GF-D8 (cell line): ENCODE measurements around the gene STK10.
"Not testable (repeated sequence)": the region's sequence is repeated elsewhere in the genome, so short reads cannot be mapped to it uniquely, and the experiment has no call there.

Experiments
- DNase-seq: peaks from one replicate; lab custom pipeline; 2025; lab: John Stamatoyannopoulos, UW

Gene STK10

DNA sequence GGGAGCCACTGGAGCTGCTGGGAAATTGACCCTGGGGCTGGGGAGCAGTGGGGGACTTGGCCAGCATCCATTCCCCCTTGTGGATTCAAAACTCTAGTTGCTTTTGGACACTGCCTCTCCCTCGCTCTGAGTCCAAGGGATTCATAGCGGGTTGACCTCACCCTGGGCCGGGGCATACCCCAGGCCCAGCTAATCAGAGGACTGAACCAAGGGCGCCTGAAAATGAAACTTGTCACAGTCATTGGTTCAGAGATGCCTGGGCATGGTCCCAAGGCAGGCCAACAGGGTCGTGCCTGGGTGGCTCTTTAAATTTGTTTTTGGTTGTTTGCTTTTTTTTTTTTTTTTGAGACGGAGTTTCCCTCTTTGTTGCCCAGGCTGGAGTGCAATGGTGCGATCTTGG, 22.6 kb downstream of the STK10 start:
- no peak for DNase-seq

DNA sequence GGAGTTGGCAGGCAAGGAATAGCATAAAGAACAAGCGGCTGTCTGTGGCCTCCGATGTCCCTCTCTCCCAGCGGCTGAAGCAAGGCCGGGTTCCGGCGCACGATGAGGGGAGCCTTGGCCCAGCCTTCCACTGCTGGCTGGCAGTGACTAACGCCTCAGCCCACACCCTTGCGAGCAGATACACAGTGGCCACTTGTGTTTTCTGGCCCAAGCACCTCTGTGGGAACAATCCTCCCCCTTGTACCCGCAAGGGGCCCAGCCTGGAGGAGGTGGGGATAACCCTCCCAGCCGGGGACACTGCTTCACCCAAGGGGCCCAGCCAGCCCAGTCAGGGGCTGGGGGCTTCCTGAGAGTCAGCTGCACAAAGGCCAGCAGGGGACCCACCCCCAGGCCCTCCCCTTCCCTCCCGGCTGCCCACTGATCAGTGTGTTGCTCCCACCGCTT, 23.2 kb downstream of the STK10 start:
- no peak for DNase-seq

DNA sequence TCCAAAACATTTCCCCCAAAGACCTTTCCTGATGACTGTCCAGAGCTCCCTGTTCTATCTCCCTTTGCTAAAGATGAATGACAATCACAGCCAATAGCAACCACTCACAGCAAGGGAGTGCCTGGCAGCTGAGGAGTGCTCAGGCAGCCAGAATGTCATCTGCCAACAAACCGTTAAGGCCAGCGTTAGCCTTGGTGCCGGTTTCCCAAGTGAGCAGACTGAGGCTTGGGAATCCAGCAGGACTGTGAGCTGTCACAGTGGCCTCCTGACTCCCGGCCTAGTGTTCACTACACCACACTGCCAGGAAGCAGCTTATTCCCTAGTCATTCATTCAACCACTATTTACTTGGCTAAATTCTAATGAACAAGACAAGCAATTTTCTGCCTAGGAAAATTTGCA, 24.7 kb downstream of the STK10 start:
- DNase-seq: no peak

DNA sequence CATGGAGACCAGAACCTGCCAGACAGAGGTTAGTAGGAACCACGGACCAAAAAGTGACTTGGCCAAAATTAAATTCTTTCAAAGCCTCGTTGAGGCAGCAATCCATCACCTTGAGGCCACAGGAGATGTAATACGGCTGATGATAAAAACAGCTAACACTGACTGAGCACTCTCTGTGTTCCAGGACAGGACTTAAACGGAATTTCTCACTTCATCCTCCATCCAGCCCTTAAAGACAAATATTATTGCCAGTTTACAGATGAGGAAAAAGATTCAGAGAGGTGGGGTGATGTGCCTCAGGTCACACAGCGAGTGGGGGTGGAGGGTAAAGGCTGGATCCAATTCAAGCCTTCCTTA, 25.1 kb downstream of the STK10 start:
- no peak for DNase-seq

DNA sequence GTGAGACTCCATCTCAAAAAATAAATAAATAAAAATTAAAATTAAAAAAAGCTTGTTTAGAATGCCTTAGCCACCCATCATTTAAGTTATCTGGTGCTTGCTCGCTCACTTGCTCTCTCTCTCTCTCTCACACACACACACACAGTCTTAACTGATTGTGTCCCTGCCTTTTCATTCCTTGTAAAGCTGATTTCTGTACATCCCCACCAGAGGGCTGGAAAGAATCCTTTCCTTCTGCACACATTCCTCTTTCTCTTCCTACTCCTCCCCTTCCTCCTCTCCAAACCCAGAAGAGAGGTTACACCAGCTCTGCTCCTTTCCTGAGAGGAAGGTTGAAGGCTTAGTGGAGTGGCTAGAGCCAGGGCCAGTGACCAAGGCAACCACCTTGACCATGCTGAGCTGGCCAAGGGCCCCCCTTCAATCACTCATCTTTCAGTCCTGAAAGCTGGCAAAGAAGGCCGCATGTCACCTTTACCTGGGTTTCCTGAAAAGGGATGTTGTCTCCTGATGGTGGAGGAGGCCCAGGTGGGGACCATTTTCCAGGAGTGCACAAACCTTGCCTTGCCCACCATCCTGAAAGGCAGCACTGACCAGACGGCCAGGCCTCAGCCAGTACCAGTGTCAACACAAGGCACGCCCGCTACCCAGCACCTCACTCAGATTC, 25.6 kb downstream of the STK10 start:
- no peak for DNase-seq

DNA sequence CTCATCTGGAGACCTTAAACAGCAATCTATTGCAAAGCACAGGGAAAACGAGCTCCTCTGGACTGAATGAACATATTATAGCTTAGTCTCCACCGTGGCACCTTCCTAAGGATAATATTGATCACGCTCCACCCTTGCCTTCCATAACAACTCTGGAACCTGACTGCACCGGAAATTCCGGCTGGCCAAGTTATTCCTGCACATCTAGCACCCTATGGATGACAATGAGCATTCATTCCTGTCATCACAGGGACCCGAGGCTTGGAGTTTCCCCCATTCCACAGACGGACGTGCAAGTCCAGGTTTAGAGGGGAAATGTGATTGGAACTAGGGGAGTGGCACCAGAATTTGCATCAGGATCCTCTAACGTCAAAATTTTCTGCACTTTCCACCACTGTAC, 27.5 kb downstream of the STK10 start:
- DNase-seq: no peak

DNA sequence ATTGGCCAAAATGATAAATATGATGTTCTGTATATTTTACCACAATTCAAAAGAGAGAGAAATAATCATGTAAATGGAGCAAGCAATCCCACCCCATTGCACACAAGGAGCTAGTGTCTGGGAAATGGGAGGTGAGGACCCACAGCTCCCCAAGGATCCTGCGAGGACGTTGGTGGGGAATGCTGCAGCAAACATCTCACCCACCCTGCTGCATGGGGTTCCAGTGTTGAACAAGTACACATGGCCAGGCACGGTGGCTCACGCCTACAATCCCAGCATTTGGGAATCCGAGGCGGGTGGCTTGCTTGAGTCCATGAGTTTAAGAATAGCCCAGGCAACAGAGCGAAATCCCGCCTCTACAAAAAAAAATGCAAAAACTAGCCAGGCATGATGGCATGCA, 29.0 kb downstream of the STK10 start:
- no peak for DNase-seq

DNA sequence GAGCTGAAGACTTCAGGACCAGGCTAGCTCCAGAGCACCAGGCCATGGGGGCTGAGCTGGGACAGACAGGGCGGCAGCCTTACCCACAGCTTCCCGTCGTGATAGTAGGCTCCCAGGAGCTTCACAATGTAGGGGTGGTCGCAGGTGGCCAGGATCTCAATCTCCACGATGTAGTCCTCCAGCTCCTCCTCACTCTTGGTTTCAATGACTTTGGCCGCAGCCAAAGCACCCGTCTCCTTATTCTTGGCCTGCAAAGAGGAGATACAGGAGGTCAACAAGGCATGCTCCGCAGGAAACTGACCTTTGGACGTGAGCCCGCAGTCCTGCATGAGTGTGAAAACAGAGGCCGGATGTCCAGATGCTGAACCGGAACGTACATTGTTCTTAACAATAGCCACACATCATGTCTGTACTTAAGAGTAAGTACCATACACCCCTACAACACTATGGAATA, 31.5 kb downstream of the STK10 start:
- DNase-seq: no peak

DNA sequence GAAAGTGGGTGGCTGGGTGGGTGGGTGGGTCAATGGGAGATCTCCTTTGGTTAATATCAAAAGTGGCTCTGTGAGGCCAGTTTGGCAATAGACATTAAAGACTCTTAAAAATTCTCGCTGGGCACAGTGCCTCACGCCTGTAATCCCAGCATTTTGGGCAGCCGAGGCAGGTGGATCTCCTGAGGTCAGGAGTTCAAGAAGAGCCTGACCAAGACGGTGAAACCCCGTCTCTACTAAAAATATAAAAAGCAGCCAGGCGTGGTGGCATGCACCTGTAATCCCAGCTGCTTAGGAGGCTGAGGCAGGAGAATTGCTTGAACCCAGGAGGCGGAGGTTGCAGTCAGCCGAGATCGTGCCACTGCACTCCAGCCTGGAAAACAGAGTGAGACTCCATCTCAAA, 32.9 kb downstream of the STK10 start:
- DNase-seq: not testable (repeated sequence)

DNA sequence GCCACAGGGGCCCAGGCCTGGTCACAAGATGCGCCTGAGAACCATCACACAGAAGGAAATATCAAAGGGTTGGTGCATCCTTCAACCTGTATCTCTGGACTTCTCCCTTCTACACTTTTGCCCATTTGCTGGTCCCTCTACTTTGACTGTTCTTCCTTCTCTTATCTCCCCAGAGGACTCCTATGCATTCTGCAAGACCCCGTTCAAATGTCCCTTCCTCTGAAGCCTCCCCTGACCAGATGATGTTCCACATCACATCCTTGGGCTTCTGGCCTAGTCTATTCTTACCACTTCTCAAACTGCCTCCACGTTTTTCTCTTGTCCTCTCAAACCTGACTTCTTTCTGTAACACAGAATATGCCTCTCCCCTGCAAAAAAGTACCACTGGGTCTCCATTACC, 34.3 kb downstream of the STK10 start:
- no peak for DNase-seq

DNA sequence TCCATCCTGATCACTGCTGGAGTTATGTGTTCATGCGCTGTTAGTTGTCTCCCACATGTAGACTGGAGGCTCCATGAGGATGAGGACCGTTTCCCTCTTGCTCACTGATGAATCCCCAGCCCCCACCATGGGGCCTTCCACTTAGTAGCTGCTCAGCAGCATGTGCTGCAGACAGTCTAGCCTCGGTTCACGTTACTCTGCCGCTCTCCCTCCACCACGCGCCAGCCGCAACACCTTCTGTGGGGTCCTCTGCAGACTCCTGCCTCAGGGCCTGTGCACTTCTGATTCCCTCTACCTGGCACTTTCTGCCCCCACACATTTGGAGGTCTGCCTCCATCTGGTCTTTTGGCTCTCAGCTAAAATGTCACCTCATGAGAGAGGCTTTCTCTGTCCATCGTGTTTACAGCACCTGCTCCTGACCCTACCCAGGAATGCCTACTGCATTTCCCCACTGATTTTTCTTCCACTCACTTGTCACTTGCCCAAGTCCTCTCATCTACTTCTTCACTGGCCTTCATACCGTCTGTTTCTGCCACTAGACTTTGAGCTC, 36.3 kb downstream of the STK10 start:
- no peak for DNase-seq

DNA sequence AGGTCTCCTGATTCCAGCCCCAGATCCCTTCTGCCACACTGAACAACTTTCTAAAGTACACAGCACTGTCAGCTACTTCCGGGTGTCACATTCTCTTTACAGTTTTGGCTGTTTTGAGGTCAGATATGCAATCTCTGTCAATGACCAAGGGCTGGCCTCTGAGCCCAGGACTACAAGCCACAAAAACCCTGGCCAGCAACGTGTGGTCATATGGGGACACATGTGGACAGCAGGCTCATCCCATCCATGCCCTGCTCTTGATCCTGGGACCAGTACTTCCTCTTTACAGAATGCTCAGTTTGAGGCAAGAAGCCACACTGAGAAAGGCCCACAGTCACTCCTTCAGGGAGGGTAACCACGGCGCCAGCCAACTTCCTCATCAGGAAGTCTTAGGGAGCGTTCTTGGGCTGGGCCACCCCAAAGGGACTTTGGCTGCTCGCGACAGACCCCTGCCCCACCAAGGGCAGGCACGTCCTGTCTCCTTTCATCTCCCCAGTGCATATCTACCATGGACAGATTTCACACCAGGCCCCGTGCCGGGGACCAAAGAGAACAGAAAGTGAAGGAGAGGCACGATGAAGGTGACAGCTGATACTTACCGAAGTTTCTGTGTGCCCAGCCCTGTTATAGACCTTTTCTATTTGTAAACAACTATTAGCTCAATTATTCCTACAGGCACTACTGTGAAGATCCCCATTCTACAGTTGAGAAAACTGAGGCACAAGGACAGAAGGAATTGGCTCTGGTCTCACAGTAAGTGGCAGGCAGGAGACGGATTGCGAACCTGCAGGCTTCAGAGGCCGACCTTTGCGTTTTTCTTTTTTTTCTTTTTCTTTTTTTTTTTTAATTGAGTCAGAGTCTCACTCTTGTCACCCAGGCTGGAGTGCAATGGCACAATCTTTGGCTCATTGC, 37.3 kb downstream of the STK10 start:
- DNase-seq: peak; percentile 84

DNA sequence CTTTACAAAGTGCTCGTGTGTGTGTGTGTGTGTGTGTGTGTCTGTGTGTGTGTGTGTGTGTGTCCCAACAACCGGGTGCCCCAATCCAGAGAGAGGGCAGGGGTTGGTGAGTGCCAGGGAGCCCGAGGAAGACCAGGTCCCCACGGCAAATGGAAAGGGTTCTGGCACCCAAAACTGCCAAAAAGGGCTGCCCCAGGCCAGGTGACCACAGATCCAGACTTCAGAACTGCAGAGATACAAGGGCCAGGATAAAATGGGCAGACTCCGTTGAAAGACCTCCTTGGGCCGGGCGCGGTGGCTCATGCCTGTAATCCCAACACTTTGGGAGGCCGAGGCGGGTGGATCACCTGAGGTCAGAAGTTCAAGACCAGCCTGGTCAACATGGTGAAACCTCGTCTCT, 38.5 kb downstream of the STK10 start:
- not testable (repeated sequence) for DNase-seq

DNA sequence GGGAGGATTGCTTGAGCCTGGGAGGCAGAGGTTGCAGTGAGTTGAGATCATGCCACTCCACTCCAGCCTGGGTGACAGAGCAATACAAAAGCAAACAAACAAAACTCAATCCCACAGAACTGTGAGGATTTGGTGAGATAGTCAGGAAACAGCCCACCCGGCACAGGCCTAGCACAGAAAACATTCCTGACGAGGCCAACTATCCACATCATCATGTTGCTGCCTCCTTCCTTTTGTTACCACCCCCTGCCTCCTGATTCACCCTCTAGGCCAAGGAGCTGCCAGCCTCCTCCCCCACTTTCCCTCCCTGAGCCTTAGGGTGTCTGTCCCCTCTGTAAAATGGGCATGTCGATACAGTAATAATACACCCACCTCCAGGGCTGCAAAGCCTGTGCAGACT, 39.0 kb downstream of the STK10 start:
- DNase-seq: no peak

DNA sequence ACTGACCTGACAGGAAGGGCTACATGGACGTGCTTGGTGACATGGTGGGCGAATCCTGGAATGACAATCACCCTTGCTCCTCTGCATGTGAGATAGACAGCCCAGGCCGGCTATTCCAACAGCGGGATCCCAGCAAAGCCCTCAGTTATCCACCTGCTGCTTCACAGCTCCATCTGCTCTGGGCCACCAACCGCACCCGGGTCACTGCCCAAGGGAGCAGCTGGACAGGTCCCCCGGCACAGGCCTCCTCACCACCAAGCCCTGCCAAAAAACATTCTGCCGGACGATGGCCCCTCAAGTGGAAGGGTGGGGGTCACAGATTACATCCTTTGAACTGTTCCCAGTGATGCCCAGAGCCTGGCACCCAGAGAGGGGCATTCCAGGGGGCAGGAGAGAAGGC, 39.6 kb downstream of the STK10 start:
- no peak for DNase-seq

DNA sequence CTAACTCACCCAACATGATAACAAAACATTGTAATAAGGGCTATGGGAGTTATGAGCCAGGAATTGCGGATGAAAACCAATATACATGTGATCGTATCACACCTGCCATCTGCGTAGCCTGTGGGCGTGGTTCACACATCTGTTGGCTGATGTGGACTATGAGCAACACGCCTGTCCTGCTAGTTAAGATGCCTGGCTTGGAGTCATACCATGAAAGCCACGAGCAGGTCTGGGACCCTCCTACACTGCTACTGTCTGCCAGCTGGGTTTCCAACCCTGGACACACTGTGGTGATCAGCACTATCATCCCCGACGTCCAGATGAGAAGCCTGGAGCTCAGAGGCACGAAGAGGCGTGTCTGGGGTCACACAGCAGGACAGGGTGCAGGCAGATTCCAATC, 40.2 kb downstream of the STK10 start:
- no peak for DNase-seq

DNA sequence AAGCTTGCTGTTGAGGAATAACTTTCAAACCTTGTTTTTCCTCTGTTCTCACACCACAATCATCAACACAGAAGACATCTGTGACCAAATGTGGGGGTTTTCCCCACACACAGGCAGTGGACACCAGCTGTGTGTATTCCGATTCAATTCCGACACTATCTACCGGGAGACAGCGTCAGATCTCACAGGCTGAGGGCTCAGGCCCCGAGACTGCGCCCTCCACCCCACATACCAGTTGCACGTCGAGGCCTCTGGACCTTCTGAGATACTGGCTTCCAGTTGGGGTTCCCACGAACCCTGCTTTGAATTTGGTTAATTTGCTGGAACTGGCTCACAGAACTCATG, 41.3 kb downstream of the STK10 start:
- DNase-seq: no peak

DNA sequence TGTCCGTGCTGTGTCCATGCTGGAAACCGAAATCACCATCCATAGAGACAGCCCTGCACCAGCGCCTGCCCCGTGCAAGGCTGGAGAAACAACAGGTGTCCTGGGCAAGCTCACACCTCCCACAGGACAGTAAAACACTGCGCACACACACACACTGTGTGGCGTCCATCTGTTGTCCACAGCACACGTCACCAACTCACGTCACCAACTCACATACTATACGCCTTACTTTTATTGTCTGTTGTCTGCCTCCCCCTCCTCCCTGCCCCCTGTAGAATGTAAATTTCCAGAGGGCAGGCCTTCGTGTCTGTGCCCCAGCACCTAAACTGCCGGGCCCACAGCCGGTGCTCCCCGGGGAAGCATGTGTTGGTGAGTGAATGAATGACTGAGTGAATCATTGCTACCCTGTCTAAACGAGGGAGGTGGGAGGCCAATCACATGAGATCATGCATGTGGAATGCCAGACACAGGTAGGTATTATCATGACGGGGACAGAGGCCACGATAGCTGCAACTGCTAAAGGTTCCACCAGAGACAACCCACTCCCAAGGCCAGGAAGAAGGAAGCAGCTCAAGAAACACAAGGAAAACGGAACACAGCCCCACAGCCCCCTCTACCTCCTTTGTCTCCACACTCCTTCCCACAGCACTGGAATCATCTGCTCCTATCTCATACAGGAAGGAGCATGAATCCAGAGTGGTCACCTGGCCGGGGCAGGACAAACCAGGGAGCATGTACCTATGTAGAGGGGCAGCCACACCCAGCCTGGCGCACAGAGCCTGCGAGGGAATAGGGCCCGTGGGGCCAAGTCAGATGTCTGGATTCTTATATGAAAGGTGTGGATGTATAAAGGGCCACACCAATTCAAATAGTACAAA, 41.9 kb downstream of the STK10 start:
- no peak for DNase-seq

DNA sequence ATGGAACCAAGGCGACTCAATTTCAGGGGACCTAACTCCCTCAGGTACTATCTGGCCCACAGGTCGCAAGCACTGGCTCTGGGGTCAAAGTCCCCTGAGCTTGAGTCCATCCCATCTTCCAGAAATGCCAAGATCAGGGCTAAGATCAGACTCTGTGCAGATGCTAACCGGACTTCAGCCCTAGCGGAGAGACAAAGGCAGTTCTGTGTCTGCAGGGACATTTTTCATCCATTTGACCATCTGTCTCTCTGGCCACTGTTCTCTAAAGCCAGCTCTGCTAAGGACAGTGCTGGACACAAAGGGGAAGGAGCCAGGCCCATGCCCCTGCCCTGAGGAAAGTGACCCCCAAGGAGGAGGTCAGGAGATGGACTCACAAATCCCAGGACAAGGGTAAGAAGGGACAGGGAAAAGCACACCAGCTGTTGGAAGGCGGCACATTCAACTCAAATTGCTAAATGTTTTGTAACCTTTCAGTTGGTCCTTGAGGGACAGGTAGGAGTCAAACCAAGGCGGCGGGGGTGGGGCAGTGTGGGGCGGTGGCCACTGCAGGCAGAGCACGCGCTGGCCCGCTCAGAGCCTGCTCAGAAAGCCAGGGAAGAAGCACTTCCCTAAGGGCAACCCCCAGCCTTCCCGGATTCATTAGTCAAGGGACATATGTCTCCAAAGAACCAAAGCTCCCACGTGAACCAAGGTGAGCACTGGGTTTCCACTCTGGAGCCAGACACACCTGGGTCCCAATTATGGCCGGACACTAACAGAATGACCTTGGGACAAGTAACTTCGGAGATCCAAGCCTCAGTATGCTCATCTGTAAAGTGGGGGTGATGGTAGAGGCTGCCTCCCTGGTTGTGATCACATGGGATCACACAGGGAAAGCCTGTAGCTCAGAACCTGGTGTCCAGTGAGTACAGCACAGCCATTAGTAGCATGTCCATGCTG, 42.8 kb downstream of the STK10 start:
- DNase-seq: no peak

DNA sequence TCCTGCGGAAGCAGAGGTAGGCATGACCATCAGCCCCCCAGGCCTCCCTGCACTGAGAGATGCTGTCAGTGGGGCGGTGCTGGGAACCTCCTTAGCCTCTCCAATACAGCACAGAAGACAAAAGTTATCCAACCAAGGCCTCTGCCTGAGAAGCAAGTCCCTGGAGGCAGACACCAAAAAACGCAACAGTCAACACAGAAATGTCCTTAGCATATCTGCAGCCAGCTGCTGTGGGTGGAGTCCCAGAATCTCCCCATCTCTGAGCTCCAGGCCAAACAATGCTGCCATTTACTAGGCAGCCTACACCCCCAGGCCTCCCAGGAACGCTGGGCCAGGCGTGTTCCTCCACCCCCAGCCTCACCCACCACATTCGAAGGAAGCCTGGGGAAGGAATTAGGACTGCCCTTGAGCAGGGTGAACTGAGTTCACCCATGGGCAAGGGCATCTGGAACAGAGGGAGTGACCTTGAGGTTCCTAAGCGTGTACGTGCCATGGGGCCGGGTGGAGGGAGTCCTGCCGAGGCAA, 43.7 kb downstream of the STK10 start:
- DNase-seq: no peak

DNA sequence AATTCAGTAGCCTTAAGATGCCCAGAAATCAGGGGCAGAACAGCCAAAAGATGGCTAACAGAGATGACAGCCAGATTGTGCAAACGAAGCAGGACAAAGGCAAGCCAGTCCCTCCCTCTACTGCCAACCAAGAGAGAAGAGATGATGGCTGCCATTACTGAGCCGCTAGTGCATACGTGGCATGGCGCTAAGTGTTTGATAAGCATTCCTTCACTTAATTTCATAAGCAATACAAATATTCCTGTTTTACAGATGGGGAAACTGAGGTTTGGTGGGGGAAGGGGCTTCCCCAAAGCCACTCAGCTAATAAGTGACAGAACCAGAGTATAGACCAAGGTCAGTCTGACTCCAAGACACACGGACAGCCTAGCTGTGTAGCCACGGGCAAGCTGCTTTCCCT, 44.1 kb downstream of the STK10 start:
- no peak for DNase-seq
